Measurements from ENCODE around the gene LTB4R2. TPM values are rescaled to one million over a fixed set of nuclear protein-coding genes. Genes with fewer than 3 reads are reported as not detected.
A peak's percentile ranks its signal among the peaks of the same experiment; 100 is the strongest.

The LTB4R2 gene
- total and polyA plus RNA-seq, 2 of the 8 experiments (the other 6 are each of a cell fraction or from before 2014, with no cell fraction given) = 5.3 to 6.7 TPM

- Histone ChIP-seq H3K27me3 (replicated peaks in 1 of 4; ENCODE audit: control insufficient read depth in 3 of 4, extremely low read depth in 1 of 4, insufficient read depth in 3 of 4, low read length in 3 of 4) (no peaks in the 10 kb centered on the region; a peak in 1 of 7 replicates), H3K27ac (ENCODE audit: low read depth, low read length) (no peak overlapping the region), H4K8ac (ENCODE audit: extremely low read depth, insufficient read depth, low read length) (peak overlapping the region; percentile 51; the same call in 1 of the 2 replicates), H3K9ac (replicated peaks in 1 of 4; ENCODE audit: extremely low read depth in 1 of 4, low read depth in 3 of 4, low read length in 3 of 4) (no peak overlapping the region), H4K91ac (replicated peaks; ENCODE audit: insufficient read length, low read length) (peak overlapping the region; percentile 60), H3K14ac (ENCODE audit: insufficient read length) (no peak overlapping the region), H2BK12ac (ENCODE audit: low read depth, low read length) (no peak overlapping the region), H4K5ac (ENCODE audit: insufficient read length, low read depth, low read length) (no peak overlapping the region), H2AFZ (ENCODE audit: low read length) (no peak overlapping the region), H4K20me1 (replicated peaks in 1 of 2; ENCODE audit: control insufficient read depth in 1 of 2, insufficient read depth in 2 of 2, low read length in 2 of 2) (peaks cover 0 to 2% of the 10 kb centered on the region in 2 experiments), H3K4ac (replicated peaks; ENCODE audit: insufficient read length, low read depth, low read length) (no peak overlapping the region), H3K9me3 (ENCODE audit: insufficient read depth in 2 of 2, low read depth in 1 of 2, low read length in 1 of 2) (no peaks in the 10 kb centered on the region), H3K4me2 (ENCODE audit: insufficient read depth in 1 of 2, low read depth in 2 of 2, low read length in 2 of 2) (peak overlapping the region; percentile 55 to 97), H2BK20ac (ENCODE audit: low read length) (no peak overlapping the region), H3K23ac (ENCODE audit: insufficient read length) (no peak overlapping the region), H2AK5ac (ENCODE audit: low read depth, low read length) (no peak overlapping the region), H3K4me3 (ENCODE audit: extremely low read depth in 1 of 4, insufficient read depth in 2 of 4, low read depth in 3 of 4, low read length in 4 of 4) (peak overlapping the region; percentile 61 to 89 (median 82)), H3K79me2 (ENCODE audit: control insufficient read depth in 1 of 2, insufficient read depth in 2 of 2, low read length in 2 of 2) (no peaks in the 10 kb centered on the region), H2BK15ac (ENCODE audit: low read length) (no peak overlapping the region), H3K18ac (ENCODE audit: extremely low read depth, low read length) (no peak overlapping the region), H3K56ac (replicated peaks; ENCODE audit: insufficient read length, low read depth, low read length) (peak overlapping the region; percentile 11), H2BK5ac (ENCODE audit: low read depth, low read length) (no peak overlapping the region; the same call in 1 of the 2 replicates), H3K79me1 (ENCODE audit: low read depth, low read length) (no peaks in the 10 kb centered on the region), H3K4me1 (replicated peaks in 1 of 4; ENCODE audit: control insufficient read depth in 3 of 4, insufficient read depth in 4 of 4, low read length in 3 of 4) (peaks cover 0 to 4% (median 2%) of the 10 kb centered on the region in 4 experiments; a peak in 4 of 7 replicates), H3K36me3 (ENCODE audit: control insufficient read depth in 2 of 4, insufficient read depth in 4 of 4, low read length in 3 of 4) (no peaks in the 10 kb centered on the region; a peak in 2 of 8 replicates), H3K23me2 (ENCODE audit: low read depth, low read length) (peaks cover 5% of the 10 kb centered on the region), H2BK120ac (replicated peaks; ENCODE audit: low read depth, low read length) (no peak overlapping the region)
- ChIA-PET CTCF (ENCODE audit: partially characterized antibody) (interaction anchor here (0.7 to 8.6 kb wide), 14 partner anchors 10 to 214 kb away, joined by 3 to 94 read pairs (median 18); partner anchors contain the start of genes CIDEB, DHRS1, GMPR2 and LTB4R2), POLR2A (ENCODE audit: partially characterized antibody) (interaction anchor here (0.8 to 3.8 kb wide), 27 partner anchors 9 to 136 kb away, joined by 3 to 26 read pairs (median 7); partner anchors contain the start of genes CHMP4A, CIDEB, DHRS1 and EMC9)
- WGBS, 2 experiments (ENCODE audit: extremely low coverage in 1 of 2, insufficient coverage in 1 of 2, insufficient read length in 1 of 2, insufficient replicate concordance in 2 of 2, low coverage in 1 of 2, low lambda C conversion rate in 2 of 2, missing lambda C conversion rate in 1 of 2) = 36% methylated on average over 3 of the region's 3 CpGs; no CpG with 5 or more reads in 1 of the 2 experiments
- DNase-seq (ENCODE audit: low read depth in 1 of 2, low spot score in 2 of 2) = no peak
- no peak for FAIRE-seq
- TF ChIP-seq SAP30 (IDR thresholded peaks at IDR 0.05; ENCODE audit: insufficient read depth, insufficient replicate concordance, low read length) (peak; percentile 84), ZNF274 (IDR thresholded peaks at IDR 0.05; ENCODE audit: borderline replicate concordance, extremely low read depth, low read length) (no peak)
Measured at GRCh38 chr14:24271834-24272263, 38.1 kb upstream of the LTB4R2 start.
